HepG2 (cell line): Measurements from ENCODE around the gene RASD1. TPM values are rescaled to one million over a fixed set of nuclear protein-coding genes. Genes with fewer than 3 reads are reported as not detected.

Source experiments
- ATAC-seq: fragments of 200-7000 bp; cut with Tn5 transposase; 3 replicates; pipeline ENCODE4 v1.9.1; 2020; ENCODE audit warnings: mild to moderate bottlenecking, moderate library complexity
- Bru-seq: library from RNA; stranded (reverse); fragments of 400-500 nt; gene quantifications from one replicate; lab custom pipeline; 2021; lab: Mats Ljungman, UMichigan
- BruChase-seq, 2 experiments: library from RNA; stranded (reverse); fragments of 400-500 nt; gene quantifications; one replicate each; lab custom pipeline; 2021; lab: Mats Ljungman, UMichigan
- BruUV-seq: library from RNA; stranded (reverse); fragments of 400-500 nt; replicated peaks from 2 replicates; lab custom pipeline; 2021; lab: Mats Ljungman, UMichigan
- CTCF ChIA-PET: fragments of 300-600 bp; formaldehyde crosslinking; extraction: SDS; loops from one replicate; lab custom pipeline; 2021; ENCODE audit warnings: low total read pairs, inconsistent platforms, low intra/inter-chr PET ratio; lab: Yijun Ruan, JAX
- POLR2A ChIA-PET: fragments of 350-600 bp; sonication (Branson Sonifier 250); formaldehyde crosslinking; loops from one replicate; lab custom pipeline; 2020; ENCODE audit warnings: antibody characterized with exemption, inconsistent platforms; lab: Yijun Ruan, JAX
- DNase-seq: peaks from one replicate; pipeline ENCODE4 v3.0.0-alpha.2; 2015; ENCODE audit warnings: low spot score
- FAIRE-seq: peaks from 3 replicates; lab custom pipeline; 2011; peaks lifted over from hg19 to GRCh38; lab: Jason Lieb, UNC
- H2AFZ ChIP-seq: one replicate; pipeline ENCODE4 v1.6.1; 2011; ENCODE audit warnings: low read length, inconsistent platforms
- H3K27ac ChIP-seq: fragments of 300-600 bp; 3 replicates; pipeline ENCODE4 v1.8.0; 2011; ENCODE audit warnings: mixed run types, mild to moderate bottlenecking, mixed read lengths, low read length, inconsistent platforms; ENCODE audit not compliant: insufficient read depth; ENCODE audit errors: extremely low read length
- H3K27me3 ChIP-seq, 2 experiments: fragments of 200-600 bp in 1 of 2; 2 replicates in 1 of 2; 3 replicates in 1 of 2; pipeline versions ENCODE4 v1.6.0 to v1.8.0; 2011; ENCODE audit warnings: low read length in 2 of 2, mild to moderate bottlenecking in 2 of 2, moderate library complexity in 2 of 2, inconsistent platforms in 1 of 2; ENCODE audit not compliant: insufficient read depth in 2 of 2, control insufficient read depth in 1 of 2
- H3K36me3 ChIP-seq, 2 experiments: fragments of 200-600 bp in 1 of 2; replicated peaks in 1 of 2; 2 replicates in 1 of 2; 3 replicates in 1 of 2; pipeline versions ENCODE4 v1.5.1 to v1.8.0; 2011; ENCODE audit warnings: low read length in 2 of 2, inconsistent platforms in 1 of 2; ENCODE audit not compliant: insufficient read depth in 2 of 2, control insufficient read depth in 1 of 2
- H3K4me1 ChIP-seq: 2 replicates; pipeline ENCODE4 v1.5.1; 2012; ENCODE audit warnings: low read length, inconsistent platforms; ENCODE audit not compliant: insufficient read depth
- H3K4me2 ChIP-seq: 2 replicates; pipeline ENCODE4 v1.6.0; 2011; ENCODE audit warnings: low read depth, low read length, inconsistent platforms
- H3K4me3 ChIP-seq, 3 experiments: fragments of 200-600 bp in 1 of 3; sonication (generic), shearing (Covaris generic) in 1 of 3; replicated peaks in 1 of 3; 2 replicates each; pipeline ENCODE4 v1.5.1; 2011 to 2016; ENCODE audit warnings: low read length in 3 of 3, inconsistent platforms in 2 of 3, low read depth in 2 of 3, mild to moderate bottlenecking in 2 of 3, control low read depth in 1 of 3, mixed read lengths in 1 of 3; ENCODE audit not compliant: insufficient read depth in 1 of 3
- H3K79me2 ChIP-seq: one replicate; pipeline ENCODE4 v1.6.1; 2011; ENCODE audit warnings: low read length, inconsistent platforms; ENCODE audit not compliant: insufficient read depth
- H3K9ac ChIP-seq: 2 replicates; pipeline ENCODE4 v1.6.0; 2011; ENCODE audit warnings: mild to moderate bottlenecking, low read depth, low read length, inconsistent platforms; ENCODE audit not compliant: insufficient read depth
- H3K9me3 ChIP-seq: 2 replicates; pipeline ENCODE4 v1.5.1; 2012; ENCODE audit warnings: mild to moderate bottlenecking, low read length
- H4K20me1 ChIP-seq: 2 replicates; pipeline ENCODE4 v1.6.0; 2011; ENCODE audit warnings: inconsistent platforms, mild to moderate bottlenecking, low read length, moderate library complexity; ENCODE audit not compliant: insufficient read depth
- ARNTL ChIP-seq: sonication (generic); formaldehyde crosslinking; IDR thresholded peaks from 2 replicates; pipeline ENCODE4 v1.4.0; 2020; ENCODE audit warnings: mild to moderate bottlenecking, missing genetic modification reagents
- HMG20B ChIP-seq: conservative IDR thresholded peaks from 2 replicates; pipeline ENCODE4 v1.6.1; 2016; ENCODE audit warnings: missing genetic modification reagents, missing compliant biosample characterization
- IKZF4 ChIP-seq: sonication (generic); formaldehyde crosslinking; IDR thresholded peaks from 2 replicates; pipeline ENCODE4 v1.5.1; 2020; ENCODE audit warnings: borderline replicate concordance, mild to moderate bottlenecking, low read depth, missing genetic modification reagents; ENCODE audit errors: not compliant biosample characterization
- SRY ChIP-seq: sonication (generic); formaldehyde crosslinking; IDR thresholded peaks from 2 replicates; pipeline ENCODE4 v1.8.0; 2022; ENCODE audit warnings: mild to moderate bottlenecking, missing genetic modification reagents
- TFDP1 ChIP-seq: IDR thresholded peaks from 2 replicates; pipeline ENCODE4 v1.6.1; 2016; ENCODE audit warnings: missing compliant biosample characterization, missing genetic modification reagents, borderline replicate concordance
- ZNF263 ChIP-seq: sonication (generic); formaldehyde crosslinking; IDR thresholded peaks from 2 replicates; pipeline ENCODE4 v1.4.0; 2020; ENCODE audit warnings: missing genetic modification reagents
- ZNF605 ChIP-seq: sonication (generic); formaldehyde crosslinking; IDR thresholded peaks from 2 replicates; pipeline ENCODE4 v1.8.0; 2022; ENCODE audit warnings: mild to moderate bottlenecking, missing genetic modification reagents
- ZNF746 ChIP-seq: sonication (generic); formaldehyde crosslinking; IDR thresholded peaks from 2 replicates; pipeline ENCODE4 v1.8.0; 2022; ENCODE audit warnings: mild to moderate bottlenecking, missing genetic modification reagents
- WGBS: methylation state at CpG from one replicate; pipeline ENCODE4 v1.1.6; 2017; ENCODE audit warnings: low lambda C conversion rate; 5-methylcytosine and 5-hydroxymethylcytosine counted together
- in situ Hi-C: cut with HindIII; loops from 2 replicates; pipeline ENCODE4 v1.10.0; 2017; ENCODE audit warnings: low pct_unique_long_range_greater_than_20kb; ENCODE audit not compliant: extremely low pct_ligation_motif_present
- intact Hi-C: fragments of 100-400 bp; cut with micrococcal nuclease; formaldehyde crosslinking; loops from one replicate; pipeline ENCODE4 v1.10.0; 2022; ENCODE audit not compliant: unreplicated experiment
- long read RNA-seq, 2 experiments: library from RNA in 1 of 2; library from polyadenylated mRNA in 1 of 2; stranded (forward) in 1 of 2; unstranded in 1 of 2; transcript quantifications; one replicate each; pipeline ENCODE4 v2.0.0, GENCODE V29; 2019 to 2022
- polyA minus RNA-seq, 3 experiments: library from RNA; depleted of rRNA, polyadenylated mRNA; stranded (reverse); fragments of >200 nt; gene quantifications; 2 replicates each; pipeline ENCODE4 v1.2.3, GENCODE V29; 2011; ENCODE audit warnings: low replicate concordance in 1 of 3
- polyA plus RNA-seq, 8 experiments: library from polyadenylated mRNA; depleted of rRNA in 3 of 8; stranded (reverse) in 7 of 8; unstranded in 1 of 8; fragments of >200 nt; fragmentation: Illumina TruSeq in 4 of 8; extraction: Trizol in 4 of 8; gene quantifications; 2 replicates each; pipeline versions ENCODE4 v1.2.1 to v1.2.3, GENCODE V29; 2011 to 2016; ENCODE audit warnings: low read depth in 4 of 8, missing spikeins in 1 of 8, mixed read lengths in 1 of 8; ENCODE audit not compliant: insufficient read depth in 1 of 8
- total RNA-seq, 5 experiments: library from RNA; depleted of rRNA; stranded (reverse); fragments of >200 nt; fragmentation: Illumina TruSeq; extraction: Trizol; gene quantifications; 2 replicates each; pipeline ENCODE4 v1.2.3, GENCODE V29; 2016; ENCODE audit warnings: low read depth in 1 of 5
- TF ChIP-seq, protein P1 (sequence below), 2 experiments: sonication (generic) in 1 of 2; formaldehyde crosslinking in 1 of 2; IDR thresholded peaks; 2 replicates each; pipeline versions ENCODE4 v1.4.0 to v1.6.1; 2018 to 2020; ENCODE audit warnings: missing genetic modification reagents in 2 of 2, borderline replicate concordance in 1 of 2, low read depth in 1 of 2, mild to moderate bottlenecking in 1 of 2, missing biosample characterization in 1 of 2

The RASD1 gene
- total RNA-seq (2016; rRNA removed; fragmentation: Illumina TruSeq; extraction: Trizol) (1.4 and 1.6 TPM in 2 replicates), polyA plus RNA-seq (2011; rRNA removed) (4.2 and 8.9 TPM in 2 replicates), polyA minus RNA-seq (2011; rRNA and poly(A)+ RNA removed; ENCODE audit: low replicate concordance) (3.9 and 12.1 TPM in 2 replicates), Bru-seq, nascent RNA (percentile 66 among the genes with signal in this experiment), BruChase-seq, experiment 1, labeled RNA remaining after a 6-hour chase (percentile 60 among the genes with signal in this experiment), BruChase-seq, experiment 2, labeled RNA remaining after a 2-hour chase (percentile 53 among the genes with signal in this experiment)
- total RNA-seq (2016; cell fraction: cytosol; rRNA removed; fragmentation: Illumina TruSeq; extraction: Trizol; ENCODE audit: low read depth), result 0.71 and 0.91 TPM in 2 replicates
- total RNA-seq (2016; cell fraction: insoluble cytoplasmic fraction; rRNA removed; fragmentation: Illumina TruSeq; extraction: Trizol), result 1.4 and 1.9 TPM in 2 replicates
- total RNA-seq (2016; cell fraction: membrane; rRNA removed; fragmentation: Illumina TruSeq; extraction: Trizol), result 1.5 and 1.7 TPM in 2 replicates
- 0.99 and 1.1 TPM in 2 replicates for total RNA-seq (2016; cell fraction: nucleus; rRNA removed; fragmentation: Illumina TruSeq; extraction: Trizol)
- polyA plus RNA-seq (2011; cell fraction: cytosol; rRNA removed), result 4.3 and 4.7 TPM in 2 replicates
- 6.6 and 7.6 TPM in 2 replicates for polyA plus RNA-seq (2011; cell fraction: nucleus; rRNA removed)
- 2.1 and 6.2 TPM in 2 replicates for polyA plus RNA-seq (2012)
- 0.32 and 0.38 TPM in 2 replicates for polyA plus RNA-seq (2016; cell fraction: cytosol; fragmentation: Illumina TruSeq; extraction: Trizol; ENCODE audit: low read depth)
- 1.7 and 1.8 TPM in 2 replicates for polyA plus RNA-seq (2016; cell fraction: insoluble cytoplasmic fraction; fragmentation: Illumina TruSeq; extraction: Trizol; ENCODE audit: low read depth)
- 0.63 and 0.72 TPM in 2 replicates for polyA plus RNA-seq (2016; cell fraction: membrane; fragmentation: Illumina TruSeq; extraction: Trizol; ENCODE audit: low read depth)
- polyA plus RNA-seq (2016; cell fraction: nucleus; fragmentation: Illumina TruSeq; extraction: Trizol; ENCODE audit: insufficient read depth, low read depth), result 2.7 and 3.4 TPM in 2 replicates
- polyA minus RNA-seq (2011; cell fraction: cytosol; rRNA and poly(A)+ RNA removed), result 6.2 and 6.6 TPM in 2 replicates
- polyA minus RNA-seq (2011; cell fraction: nucleus; rRNA and poly(A)+ RNA removed), result 1.7 and 3.1 TPM in 2 replicates
- long read RNA-seq, experiment 1, partial matches to known transcripts, result 0 of 6 reads
- long read RNA-seq, experiment 1, other reads (novel, unspliced or antisense), result 2 of 6 reads
- long read RNA-seq, experiment 2, transcript RASD1-201 (2 exons, 1,746 nt), result major isoform, 29 of 35 reads
- long read RNA-seq, experiment 2, partial matches to known transcripts, result 0 of 35 reads
- long read RNA-seq, experiment 2, other reads (novel, unspliced or antisense), result 6 of 35 reads

- 0% methylated on average over 11 of the region's 93 CpGs for WGBS
- Histone ChIP-seq H3K9ac (peak within 1 kb of the TSS; percentile 75), H3K4me3 (peak within 1 kb of the TSS; percentile 53 to 71 (median 65); a peak in 5 of 6 replicates), H3K27me3 (peaks cover 4 to 39% of the 10 kb centered on the region in 2 experiments; a peak in 4 of 5 replicates), H3K4me1 (peaks cover 26% of the 10 kb centered on the region), H3K9me3 (no peaks in the 10 kb centered on the region), H3K27ac (peak within 1 kb of the TSS; percentile 34), H4K20me1 (no peaks in the 10 kb centered on the region), H3K4me2 (peak within 1 kb of the TSS; percentile 74), H2AFZ (no peak within 1 kb of the TSS), H3K36me3 (peaks cover 3 to 6% of the 10 kb centered on the region in 2 experiments; a peak in 2 of 5 replicates), H3K79me2 (no peaks in the 10 kb centered on the region)
- ChIA-PET POLR2A (interaction anchor here (0.6 to 3.4 kb wide), 53 partner anchors 9 to 617 kb away, joined by 3 to 114 read pairs (median 6); partner anchors contain the start of genes MED9 and PEMT), CTCF (interaction anchor here (0.9 to 3.3 kb wide), 5 partner anchors 73 to 145 kb away, joined by 3 to 55 read pairs (median 7); no protein-coding TSS in a partner anchor)
- in situ Hi-C loops, result loop anchor here (5.0 kb wide), 1 partner anchor 139 kb away; no protein-coding TSS in a partner anchor
- peak; percentile 59 for DNase-seq
- ATAC-seq, result peak; percentile 86
- no TSS peak for BruUV-seq
- intact Hi-C loops, result loop anchor here (1.0 to 5.0 kb wide), 6 partner anchors 42 to 146 kb away; no protein-coding TSS in a partner anchor
- FAIRE-seq, result no peak
- TF ChIP-seq SRY (CRISPR knock-in tag) (0 out of 2 replicates have a peak, but pooled peaks have one; percentile 2), ARNTL (CRISPR knock-in tag) (0 out of 2 replicates have a peak, but pooled peaks have one; percentile 62), ZNF746 (CRISPR knock-in tag) (no peak), IKZF4 (CRISPR knock-in tag) (no peak), TFDP1 (CRISPR knock-in tag) (peak; percentile 35; the same call in 1 of the 2 replicates), ZNF605 (CRISPR knock-in tag) (peak; percentile 55; the same call in 1 of the 2 replicates), ZNF263 (CRISPR knock-in tag) (peak; percentile 65; the same call in 1 of the 2 replicates), HMG20B (no peak)
- TF ChIP-seq, protein P1, sequence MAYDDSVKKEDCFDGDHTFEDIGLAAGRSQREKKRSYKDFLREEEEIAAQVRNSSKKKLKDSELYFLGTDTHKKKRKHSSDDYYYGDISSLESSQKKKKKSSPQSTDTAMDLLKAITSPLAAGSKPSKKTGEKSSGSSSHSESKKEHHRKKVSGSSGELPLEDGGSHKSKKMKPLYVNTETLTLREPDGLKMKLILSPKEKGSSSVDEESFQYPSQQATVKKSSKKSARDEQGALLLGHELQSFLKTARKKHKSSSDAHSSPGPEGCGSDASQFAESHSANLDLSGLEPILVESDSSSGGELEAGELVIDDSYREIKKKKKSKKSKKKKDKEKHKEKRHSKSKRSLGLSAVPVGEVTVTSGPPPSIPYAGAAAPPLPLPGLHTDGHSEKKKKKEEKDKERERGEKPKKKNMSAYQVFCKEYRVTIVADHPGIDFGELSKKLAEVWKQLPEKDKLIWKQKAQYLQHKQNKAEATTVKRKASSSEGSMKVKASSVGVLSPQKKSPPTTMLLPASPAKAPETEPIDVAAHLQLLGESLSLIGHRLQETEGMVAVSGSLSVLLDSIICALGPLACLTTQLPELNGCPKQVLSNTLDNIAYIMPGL (CRISPR knock-in tag; IDR thresholded peaks at IDR 0.05; ENCODE audit: borderline replicate concordance in 1 of 2, low read depth in 1 of 2), result peak in 1 of 2 experiments; percentile 82; a peak in 2 of 4 replicates
Measured at GRCh38 chr17:17496189-17497064, at the start of gene RASD1. Gene RASD1, minus strand, starts transcription at chr17:17496395. Its CDS starts 214 bp downstream, at chr17:17496181.
